ENCODE data around the gene SEMA6C.

The SEMA6C gene

DNA sequence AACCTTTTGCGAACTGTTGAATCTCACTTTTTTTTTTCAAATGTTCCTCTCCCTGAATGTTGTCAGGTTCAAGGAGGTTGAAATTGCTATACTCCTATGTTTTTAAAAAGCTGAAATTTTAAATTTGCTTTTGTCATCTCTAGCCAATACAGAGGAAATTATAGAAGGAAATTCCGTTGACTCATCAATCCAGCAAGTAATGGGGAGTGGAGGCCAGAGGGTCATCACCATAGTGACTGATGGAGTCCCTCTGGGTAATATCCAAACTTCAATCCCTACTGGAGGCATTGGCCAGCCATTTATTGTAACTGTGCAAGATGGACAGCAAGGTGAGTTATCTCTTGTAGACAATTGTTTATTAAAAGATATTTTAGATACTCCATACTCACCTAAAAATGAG lies 39.5 kb downstream of the SEMA6C start:
- ATAC-seq: peak; percentile 76
- TF ChIP-seq ZC3H10 (CRISPR knock-in tag; IDR thresholded peaks at IDR 0.05): no peak
- TF ChIP-seq ZNF8 (CRISPR knock-in tag; IDR thresholded peaks at IDR 0.05): no peak
- TF ChIP-seq ARNTL (CRISPR knock-in tag; IDR thresholded peaks at IDR 0.05; ENCODE audit: borderline replicate concordance, low read depth): no peak
- TF ChIP-seq, protein P1, sequence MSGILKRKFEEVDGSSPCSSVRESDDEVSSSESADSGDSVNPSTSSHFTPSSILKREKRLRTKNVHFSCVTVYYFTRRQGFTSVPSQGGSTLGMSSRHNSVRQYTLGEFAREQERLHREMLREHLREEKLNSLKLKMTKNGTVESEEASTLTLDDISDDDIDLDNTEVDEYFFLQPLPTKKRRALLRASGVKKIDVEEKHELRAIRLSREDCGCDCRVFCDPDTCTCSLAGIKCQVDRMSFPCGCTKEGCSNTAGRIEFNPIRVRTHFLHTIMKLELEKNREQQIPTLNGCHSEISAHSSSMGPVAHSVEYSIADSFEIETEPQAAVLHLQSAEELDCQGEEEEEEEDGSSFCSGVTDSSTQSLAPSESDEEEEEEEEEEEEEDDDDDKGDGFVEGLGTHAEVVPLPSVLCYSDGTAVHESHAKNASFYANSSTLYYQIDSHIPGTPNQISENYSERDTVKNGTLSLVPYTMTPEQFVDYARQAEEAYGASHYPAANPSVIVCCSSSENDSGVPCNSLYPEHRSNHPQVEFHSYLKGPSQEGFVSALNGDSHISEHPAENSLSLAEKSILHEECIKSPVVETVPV (CRISPR knock-in tag; IDR thresholded peaks at IDR 0.05): no peak
- no peak for TF ChIP-seq GLIS3 (CRISPR knock-in tag; IDR thresholded peaks at IDR 0.05)
- TF ChIP-seq, protein P2, sequence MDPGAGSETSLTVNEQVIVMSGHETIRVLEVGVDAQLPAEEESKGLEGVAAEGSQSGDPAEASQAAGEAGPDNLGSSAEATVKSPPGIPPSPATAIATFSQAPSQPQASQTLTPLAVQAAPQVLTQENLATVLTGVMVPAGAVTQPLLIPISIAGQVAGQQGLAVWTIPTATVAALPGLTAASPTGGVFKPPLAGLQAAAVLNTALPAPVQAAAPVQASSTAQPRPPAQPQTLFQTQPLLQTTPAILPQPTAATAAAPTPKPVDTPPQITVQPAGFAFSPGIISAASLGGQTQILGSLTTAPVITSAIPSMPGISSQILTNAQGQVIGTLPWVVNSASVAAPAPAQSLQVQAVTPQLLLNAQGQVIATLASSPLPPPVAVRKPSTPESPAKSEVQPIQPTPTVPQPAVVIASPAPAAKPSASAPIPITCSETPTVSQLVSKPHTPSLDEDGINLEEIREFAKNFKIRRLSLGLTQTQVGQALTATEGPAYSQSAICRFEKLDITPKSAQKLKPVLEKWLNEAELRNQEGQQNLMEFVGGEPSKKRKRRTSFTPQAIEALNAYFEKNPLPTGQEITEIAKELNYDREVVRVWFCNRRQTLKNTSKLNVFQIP (CRISPR knock-in tag; IDR thresholded peaks at IDR 0.05; ENCODE audit: borderline replicate concordance, low read depth): no peak
- TF ChIP-seq, protein P3, sequence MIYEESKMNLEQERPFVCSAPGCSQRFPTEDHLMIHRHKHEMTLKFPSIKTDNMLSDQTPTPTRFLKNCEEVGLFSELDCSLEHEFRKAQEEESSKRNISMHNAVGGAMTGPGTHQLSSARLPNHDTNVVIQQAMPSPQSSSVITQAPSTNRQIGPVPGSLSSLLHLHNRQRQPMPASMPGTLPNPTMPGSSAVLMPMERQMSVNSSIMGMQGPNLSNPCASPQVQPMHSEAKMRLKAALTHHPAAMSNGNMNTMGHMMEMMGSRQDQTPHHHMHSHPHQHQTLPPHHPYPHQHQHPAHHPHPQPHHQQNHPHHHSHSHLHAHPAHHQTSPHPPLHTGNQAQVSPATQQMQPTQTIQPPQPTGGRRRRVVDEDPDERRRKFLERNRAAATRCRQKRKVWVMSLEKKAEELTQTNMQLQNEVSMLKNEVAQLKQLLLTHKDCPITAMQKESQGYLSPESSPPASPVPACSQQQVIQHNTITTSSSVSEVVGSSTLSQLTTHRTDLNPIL (CRISPR knock-in tag; IDR thresholded peaks at IDR 0.05; ENCODE audit: low read depth): no peak
- no peak for TF ChIP-seq ISL1 (CRISPR knock-in tag; IDR thresholded peaks at IDR 0.05)
- TF ChIP-seq, protein P4, sequence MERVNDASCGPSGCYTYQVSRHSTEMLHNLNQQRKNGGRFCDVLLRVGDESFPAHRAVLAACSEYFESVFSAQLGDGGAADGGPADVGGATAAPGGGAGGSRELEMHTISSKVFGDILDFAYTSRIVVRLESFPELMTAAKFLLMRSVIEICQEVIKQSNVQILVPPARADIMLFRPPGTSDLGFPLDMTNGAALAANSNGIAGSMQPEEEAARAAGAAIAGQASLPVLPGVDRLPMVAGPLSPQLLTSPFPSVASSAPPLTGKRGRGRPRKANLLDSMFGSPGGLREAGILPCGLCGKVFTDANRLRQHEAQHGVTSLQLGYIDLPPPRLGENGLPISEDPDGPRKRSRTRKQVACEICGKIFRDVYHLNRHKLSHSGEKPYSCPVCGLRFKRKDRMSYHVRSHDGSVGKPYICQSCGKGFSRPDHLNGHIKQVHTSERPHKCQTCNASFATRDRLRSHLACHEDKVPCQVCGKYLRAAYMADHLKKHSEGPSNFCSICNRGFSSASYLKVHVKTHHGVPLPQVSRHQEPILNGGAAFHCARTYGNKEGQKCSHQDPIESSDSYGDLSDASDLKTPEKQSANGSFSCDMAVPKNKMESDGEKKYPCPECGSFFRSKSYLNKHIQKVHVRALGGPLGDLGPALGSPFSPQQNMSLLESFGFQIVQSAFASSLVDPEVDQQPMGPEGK (CRISPR knock-in tag; IDR thresholded peaks at IDR 0.05; ENCODE audit: borderline replicate concordance): no peak
- TF ChIP-seq ESRRG (CRISPR knock-in tag; IDR thresholded peaks at IDR 0.05): no peak
- TF ChIP-seq SNAI2 (CRISPR knock-in tag; IDR thresholded peaks at IDR 0.05): no peak
- TF ChIP-seq ZNF70 (CRISPR knock-in tag; IDR thresholded peaks at IDR 0.05): no peak
- no peak for TF ChIP-seq OSR1 (CRISPR knock-in tag; IDR thresholded peaks at IDR 0.05)
- no peak for TF ChIP-seq RARB (CRISPR knock-in tag; IDR thresholded peaks at IDR 0.05)
- TF ChIP-seq ZNF565 (CRISPR knock-in tag; conservative IDR thresholded peaks at IDR 0.05; ENCODE audit: low read depth): no peak
- TF ChIP-seq TOX (CRISPR knock-in tag; IDR thresholded peaks at IDR 0.05; ENCODE audit: borderline replicate concordance): no peak
- no peak for TF ChIP-seq CSDC2 (CRISPR knock-in tag; IDR thresholded peaks at IDR 0.05)
- no peak for TF ChIP-seq BACH2 (CRISPR knock-in tag; IDR thresholded peaks at IDR 0.05; ENCODE audit: borderline replicate concordance)
- no peak for TF ChIP-seq TCF4 (CRISPR knock-in tag; IDR thresholded peaks at IDR 0.05; ENCODE audit: borderline replicate concordance)
- no peak for TF ChIP-seq PPARA (CRISPR knock-in tag; IDR thresholded peaks at IDR 0.05; ENCODE audit: borderline replicate concordance)

DNA sequence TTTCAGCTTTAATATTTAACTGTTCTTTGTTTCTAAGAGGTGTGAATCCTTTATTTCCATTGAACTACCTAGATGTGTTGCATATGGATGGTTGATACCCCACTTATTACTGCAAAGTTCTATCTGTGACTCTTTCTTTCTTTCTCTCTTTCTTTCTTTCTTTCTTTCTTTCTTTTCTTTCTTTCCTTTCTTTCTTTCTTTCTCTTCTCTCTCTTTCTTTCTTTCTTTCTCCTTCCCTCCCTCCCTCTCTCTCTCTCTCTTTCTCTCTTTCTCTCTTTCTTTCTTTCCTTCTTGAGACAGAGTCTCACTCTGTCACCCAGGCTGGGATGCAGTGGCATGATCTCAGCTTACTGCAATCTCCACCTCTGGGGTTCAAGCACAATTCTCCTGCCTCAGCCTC lies 41.8 kb downstream of the SEMA6C start:
- ATAC-seq: no peak
- TF ChIP-seq OSR1 (CRISPR knock-in tag; IDR thresholded peaks at IDR 0.05) (no peak), TCF4 (CRISPR knock-in tag; IDR thresholded peaks at IDR 0.05; ENCODE audit: borderline replicate concordance) (no peak), BACH2 (CRISPR knock-in tag; IDR thresholded peaks at IDR 0.05; ENCODE audit: borderline replicate concordance) (no peak), ZNF8 (CRISPR knock-in tag; IDR thresholded peaks at IDR 0.05) (no peak), ISL1 (CRISPR knock-in tag; IDR thresholded peaks at IDR 0.05) (no peak)
- TF ChIP-seq, protein P3 (CRISPR knock-in tag; IDR thresholded peaks at IDR 0.05; ENCODE audit: low read depth): no peak
- TF ChIP-seq, protein P1 (CRISPR knock-in tag; IDR thresholded peaks at IDR 0.05): no peak

DNA sequence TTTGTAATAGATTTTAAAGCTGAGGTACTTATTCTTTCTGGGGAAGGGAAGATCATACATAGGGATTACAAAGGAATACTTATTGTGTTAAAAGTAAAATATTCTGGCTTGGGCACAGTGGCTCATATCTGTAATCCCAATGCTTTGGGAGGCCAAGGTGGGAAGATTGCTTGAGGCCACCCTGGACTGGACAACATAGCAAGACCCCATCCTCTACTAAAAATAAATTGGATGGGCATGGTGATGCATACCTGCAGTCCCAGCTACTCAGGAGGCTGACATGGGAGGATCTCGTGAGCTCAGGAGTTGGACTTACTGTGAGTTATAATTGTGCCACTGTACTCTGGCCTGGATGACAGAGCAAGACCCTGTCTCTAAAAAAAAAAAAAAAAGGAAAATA lies 48.3 kb downstream of the SEMA6C start:
- no peak for ATAC-seq
- TF ChIP-seq ZFP30 (CRISPR knock-in tag; IDR thresholded peaks at IDR 0.05) (no peak), TCF4 (CRISPR knock-in tag; IDR thresholded peaks at IDR 0.05; ENCODE audit: borderline replicate concordance) (no peak), BACH2 (CRISPR knock-in tag; IDR thresholded peaks at IDR 0.05; ENCODE audit: borderline replicate concordance) (no peak), GLIS3 (CRISPR knock-in tag; IDR thresholded peaks at IDR 0.05) (no peak), ZFP3 (CRISPR knock-in tag; IDR thresholded peaks at IDR 0.05) (no peak), ZNF70 (CRISPR knock-in tag; IDR thresholded peaks at IDR 0.05) (no peak), SNAI2 (CRISPR knock-in tag; IDR thresholded peaks at IDR 0.05) (no peak), OSR1 (CRISPR knock-in tag; IDR thresholded peaks at IDR 0.05) (no peak), TOX (CRISPR knock-in tag; IDR thresholded peaks at IDR 0.05; ENCODE audit: borderline replicate concordance) (no peak), ZNF565 (CRISPR knock-in tag; conservative IDR thresholded peaks at IDR 0.05; ENCODE audit: low read depth) (no peak)
- TF ChIP-seq, protein P5, sequence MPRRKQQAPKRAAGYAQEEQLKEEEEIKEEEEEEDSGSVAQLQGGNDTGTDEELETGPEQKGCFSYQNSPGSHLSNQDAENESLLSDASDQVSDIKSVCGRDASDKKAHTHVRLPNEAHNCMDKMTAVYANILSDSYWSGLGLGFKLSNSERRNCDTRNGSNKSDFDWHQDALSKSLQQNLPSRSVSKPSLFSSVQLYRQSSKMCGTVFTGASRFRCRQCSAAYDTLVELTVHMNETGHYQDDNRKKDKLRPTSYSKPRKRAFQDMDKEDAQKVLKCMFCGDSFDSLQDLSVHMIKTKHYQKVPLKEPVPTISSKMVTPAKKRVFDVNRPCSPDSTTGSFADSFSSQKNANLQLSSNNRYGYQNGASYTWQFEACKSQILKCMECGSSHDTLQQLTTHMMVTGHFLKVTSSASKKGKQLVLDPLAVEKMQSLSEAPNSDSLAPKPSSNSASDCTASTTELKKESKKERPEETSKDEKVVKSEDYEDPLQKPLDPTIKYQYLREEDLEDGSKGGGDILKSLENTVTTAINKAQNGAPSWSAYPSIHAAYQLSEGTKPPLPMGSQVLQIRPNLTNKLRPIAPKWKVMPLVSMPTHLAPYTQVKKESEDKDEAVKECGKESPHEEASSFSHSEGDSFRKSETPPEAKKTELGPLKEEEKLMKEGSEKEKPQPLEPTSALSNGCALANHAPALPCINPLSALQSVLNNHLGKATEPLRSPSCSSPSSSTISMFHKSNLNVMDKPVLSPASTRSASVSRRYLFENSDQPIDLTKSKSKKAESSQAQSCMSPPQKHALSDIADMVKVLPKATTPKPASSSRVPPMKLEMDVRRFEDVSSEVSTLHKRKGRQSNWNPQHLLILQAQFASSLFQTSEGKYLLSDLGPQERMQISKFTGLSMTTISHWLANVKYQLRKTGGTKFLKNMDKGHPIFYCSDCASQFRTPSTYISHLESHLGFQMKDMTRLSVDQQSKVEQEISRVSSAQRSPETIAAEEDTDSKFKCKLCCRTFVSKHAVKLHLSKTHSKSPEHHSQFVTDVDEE (CRISPR knock-in tag; IDR thresholded peaks at IDR 0.05): no peak
- TF ChIP-seq, protein P1 (CRISPR knock-in tag; IDR thresholded peaks at IDR 0.05): no peak

Data from SK-N-SH treated with all-trans-retinoic acid at 6 μM for 48 hours (cell line).